ENCODE data around the gene KSR2.

KSR2 gene

DNA sequence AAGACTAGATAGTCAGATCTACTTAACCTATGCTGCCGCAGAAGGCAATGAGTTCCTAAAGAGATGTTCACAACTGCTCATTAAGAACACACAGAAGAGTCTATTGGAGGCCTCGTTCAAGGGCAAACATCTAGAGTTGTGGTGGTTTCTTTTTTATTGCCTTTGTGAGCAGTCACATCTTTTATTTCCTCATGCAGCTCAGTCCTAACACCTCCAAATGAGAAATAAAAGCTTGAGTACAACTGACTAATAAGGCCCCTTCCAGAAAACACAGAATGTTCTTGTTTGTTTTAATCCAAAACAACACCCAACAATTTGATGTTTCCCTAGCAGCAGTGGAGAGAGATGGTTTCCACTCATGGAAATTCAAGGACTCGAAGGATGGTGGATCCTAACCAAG is 483.9 kb downstream of the KSR2 start:
- DNase-seq, result no peak

DNA sequence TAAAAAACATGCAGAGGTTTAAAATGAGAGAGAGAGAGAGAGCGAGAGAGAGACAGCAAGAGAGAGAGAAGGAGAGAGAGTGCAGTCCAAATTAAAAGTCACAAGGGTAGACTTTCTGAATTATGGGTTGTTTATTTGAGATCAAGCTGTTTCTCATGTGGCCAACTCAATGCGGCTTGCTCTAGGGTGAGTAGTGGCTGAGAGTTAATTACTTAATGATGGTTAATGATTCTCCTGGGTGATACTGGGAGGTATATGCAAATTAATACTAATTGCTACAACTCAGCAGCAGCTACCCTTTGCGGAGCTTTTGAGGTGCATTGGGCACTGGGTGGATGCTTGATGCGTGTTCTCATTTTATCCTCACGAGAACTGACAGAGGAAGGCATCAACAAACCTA is 485.3 kb downstream of the KSR2 start:
- no peak for DNase-seq

DNA sequence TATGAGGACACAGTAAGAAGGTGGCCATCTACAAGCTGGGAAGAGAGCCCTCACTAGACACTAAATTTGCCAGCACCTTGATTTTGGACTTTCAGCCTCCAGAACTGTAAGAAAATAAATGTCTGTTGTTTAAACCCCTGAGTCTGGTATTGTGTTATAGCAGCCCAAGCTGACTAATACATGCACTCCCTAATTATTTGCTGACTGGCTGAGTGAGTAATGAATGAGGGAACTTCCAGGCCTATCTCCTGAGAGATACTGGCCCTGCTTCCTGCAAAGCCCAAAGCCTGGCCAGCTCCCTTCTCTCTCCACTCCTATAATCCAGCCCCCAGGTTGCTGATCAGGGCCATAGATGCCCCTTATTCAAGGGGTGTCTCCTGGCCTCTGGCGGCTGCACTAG is 487.3 kb downstream of the KSR2 start:
- no peak for DNase-seq

DNA sequence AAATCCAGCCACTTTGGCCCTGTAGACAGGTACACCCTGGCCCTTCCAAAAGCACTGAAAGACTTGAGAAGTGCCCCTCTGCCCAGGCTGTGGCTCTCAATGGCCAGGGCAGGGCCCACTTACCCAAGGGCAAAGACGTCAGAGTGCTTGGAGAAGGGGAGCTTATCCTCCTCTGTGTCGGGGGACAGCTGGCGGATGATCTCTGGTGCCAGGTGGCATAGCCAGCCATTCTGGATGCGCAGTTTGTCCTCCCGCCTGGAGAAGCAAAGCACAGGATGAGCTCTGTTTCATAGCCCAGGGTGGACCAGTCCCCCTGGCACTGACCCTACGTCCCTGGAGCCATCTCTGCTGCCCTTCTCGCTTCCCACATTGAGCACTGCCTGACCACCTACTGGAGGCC is 492.4 kb downstream of the KSR2 start:
- DNase-seq, result no peak

DNA sequence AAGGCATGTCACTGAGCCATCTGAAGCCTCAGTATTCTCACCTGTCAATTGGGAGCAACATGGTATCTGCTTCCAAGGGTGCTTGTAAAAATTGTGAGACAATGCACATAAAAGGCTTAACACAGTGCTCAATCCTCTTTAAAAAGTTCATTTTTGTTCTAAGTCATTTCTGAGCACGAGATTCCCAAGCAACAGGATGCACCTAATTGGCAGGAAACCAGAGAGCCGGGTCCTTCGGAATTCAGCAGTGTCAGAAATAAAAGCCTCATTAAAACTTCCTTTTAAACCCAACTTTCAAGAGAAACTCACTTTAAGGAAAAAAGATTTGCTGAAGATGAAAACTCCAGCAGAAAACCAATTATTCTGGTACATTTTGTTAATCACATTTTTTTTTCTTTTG is 494.9 kb downstream of the KSR2 start:
- no peak for DNase-seq

DNA sequence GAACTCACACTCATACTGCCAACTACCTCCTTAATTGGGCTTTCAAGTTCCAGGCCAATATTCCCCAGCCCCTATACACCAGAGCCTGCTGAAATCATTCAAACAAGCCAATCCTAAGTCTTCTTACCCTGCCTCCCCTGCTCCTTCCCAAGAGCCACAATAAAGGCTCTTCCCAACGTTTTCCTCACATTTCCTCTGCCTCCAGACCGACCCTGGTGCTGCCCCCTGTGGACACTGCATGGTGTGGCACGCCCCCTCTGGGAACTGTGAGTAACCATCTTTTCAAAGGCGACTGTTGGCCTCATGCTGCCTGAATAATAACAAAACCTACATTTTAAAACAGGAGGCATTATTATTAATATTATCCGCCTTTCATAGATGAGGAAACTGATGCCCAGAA is 495.8 kb downstream of the KSR2 start:
- no peak for DNase-seq

DNA sequence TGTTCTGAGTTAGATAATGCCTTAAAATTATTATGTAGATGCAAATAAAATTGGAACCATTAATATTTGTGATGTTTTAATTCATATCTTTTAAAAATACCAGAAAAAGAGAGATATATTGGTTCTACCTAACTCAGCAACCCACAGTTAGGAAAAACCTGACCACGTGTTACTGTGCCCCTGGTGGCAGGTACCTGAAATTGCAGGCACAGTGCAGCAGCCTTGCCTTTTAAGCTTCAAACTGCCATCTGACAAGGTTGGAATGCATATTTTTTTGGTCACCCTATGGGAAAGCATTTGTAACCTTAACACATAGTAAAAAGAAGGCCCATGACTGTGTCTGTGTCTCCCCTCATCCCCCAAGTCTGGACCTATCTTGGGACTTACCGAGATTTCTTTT is 498.0 kb downstream of the KSR2 start:
- DNase-seq, result no peak

DNA sequence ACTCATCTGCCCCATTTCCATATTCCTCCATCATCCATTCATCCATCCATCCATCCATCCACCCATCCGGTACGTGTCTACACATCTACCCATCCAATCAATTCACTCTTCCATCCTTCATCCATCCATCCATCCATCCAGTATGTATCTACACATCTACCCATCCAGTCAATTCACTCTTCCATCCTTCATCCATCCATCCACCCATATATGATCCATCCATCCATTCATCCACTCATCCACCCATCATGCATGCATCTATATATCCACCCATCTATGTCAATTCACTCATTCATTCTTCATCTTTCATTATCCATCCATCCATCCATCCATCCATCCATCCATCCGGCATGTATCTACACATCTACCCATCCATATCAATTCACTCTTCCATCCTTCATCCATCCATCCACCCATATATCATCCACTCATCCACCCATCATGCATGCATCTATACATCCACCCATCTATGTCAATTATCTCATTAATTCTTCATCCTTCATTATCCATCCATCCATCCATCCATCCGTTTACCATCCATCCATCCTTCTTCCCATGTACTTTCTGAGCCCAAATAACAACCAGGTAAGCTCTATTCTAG is 498.8 kb downstream of the KSR2 start:
- no peak for DNase-seq

DNA sequence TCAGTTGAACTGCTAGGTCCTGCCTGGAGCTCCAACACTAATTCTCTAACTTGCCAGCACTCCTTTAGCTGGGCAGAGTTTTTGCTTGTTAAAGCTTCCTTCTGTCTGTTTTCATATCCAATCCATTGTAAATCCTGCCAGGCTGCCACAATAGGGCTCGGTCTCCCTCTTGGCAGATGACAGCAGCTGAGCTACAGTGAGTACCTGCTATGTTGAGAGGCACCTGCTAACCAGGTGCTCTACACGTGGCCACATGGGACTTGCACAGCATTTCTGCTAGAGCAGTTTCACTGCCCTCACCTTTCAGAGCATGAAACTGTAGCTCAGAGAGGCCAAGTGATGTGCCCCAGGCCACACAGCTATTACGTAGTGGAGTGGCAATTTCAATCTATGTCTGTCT is 500.8 kb downstream of the KSR2 start:
- no peak for DNase-seq

DNA sequence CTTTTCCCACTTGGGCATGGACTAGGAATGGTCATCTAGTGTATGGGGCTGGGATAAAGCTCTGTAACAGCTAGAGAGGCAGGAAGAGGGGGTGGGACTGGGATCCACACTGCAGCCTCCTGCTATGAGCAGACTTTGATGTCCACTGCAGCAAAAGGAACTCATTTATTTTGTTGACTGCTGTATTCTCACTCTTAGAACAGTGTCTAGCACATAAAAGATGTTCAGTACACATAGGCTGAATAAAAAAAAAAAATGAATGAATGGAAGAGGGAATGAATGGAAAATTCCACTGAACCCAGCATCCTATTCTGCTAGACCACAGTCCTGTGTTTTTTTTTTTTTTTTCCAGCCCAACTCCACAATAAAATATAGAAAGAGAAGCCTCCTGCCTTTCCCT is 501.2 kb downstream of the KSR2 start:
- DNase-seq, result no peak

DNA sequence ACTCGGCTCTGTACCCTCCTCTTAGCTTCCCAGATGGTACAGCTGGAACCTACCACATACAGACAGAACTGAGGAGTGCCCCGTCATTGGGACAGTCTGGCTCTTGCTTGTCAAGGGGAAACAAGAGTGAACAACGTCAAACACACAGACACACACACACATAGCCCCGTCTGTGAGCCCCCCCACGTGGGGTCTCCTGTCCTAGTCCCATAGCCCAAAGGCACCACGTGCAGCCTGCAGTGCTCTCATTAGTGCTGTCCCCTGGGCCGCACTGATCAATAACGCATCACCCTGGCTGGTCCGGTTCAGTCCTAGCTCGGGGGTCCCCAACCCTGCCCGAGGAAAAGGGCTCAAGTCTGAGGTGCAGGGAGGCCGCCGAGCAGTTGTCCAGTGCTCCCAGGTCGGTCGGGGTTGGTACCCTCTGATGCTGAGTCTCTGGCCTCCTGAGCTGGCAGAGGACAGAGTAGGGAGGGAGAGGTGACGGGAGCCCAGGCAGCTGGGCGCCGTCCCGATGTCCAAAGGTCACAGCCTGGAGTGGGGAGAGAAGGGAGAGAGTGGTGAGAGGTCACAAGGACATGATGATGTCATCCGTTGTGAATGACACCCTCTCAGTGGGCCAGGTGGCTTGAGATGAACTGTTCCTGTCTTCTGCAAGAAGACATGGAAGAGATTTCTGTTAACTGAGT is 502.0 kb downstream of the KSR2 start:
- DNase-seq, result no peak

DNA sequence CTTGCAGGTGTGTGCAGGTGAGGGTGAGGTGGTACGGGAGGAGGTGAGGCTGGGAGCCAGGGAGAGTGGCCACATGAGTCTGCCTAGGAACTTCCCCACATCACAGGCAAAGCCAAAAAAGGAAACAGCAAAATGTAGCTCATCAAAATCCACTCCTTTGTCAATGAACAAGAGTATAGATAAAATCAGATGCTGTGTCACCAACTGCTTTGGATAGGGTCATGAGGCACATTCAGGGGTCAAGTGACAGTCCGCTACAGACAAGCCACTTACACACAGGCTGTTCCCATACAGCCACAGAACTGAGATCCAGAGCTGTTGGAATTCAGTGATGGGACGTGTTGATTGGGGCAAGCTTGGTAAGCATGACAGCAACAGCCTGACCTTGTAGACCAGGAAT is 507.1 kb downstream of the KSR2 start:
- DNase-seq, result no peak

DNA sequence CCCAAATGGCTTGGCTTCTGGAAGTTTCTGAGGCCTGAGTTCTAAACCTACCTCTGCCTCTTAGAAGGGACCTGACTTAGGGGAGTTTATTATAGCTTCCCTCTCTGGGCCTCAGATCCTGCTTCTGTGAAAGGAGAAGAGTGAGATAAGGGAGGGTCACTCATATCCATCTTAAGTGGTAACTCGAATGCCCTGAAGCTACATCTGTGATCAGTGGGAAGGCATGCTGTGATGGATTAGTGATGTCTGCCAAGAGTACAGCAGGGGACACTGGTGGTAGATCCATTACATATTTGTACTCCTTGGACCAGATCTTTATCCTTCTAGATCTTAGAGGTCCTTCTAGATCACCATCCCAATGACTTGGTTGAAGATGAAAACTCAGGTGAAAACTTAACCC is 509.6 kb downstream of the KSR2 start:
- no peak for DNase-seq

DNA sequence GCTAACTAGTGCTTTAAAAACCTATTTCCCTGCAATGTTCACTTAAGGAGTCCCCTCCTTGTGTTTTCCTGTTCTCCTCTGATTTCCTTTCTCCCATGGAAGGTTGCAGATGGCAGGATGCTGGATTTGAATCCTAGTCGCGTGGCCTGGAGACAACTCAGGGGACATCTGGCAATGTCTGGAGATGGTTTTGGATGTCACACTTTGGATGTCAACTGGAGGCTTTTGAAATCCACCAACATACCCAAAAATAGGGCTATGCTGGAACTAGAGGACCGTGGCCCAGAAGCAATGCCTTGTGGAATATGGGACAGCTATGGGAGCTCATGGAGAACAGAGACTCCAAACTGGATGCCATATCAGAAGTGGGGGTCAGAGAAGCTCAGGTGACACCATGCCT is 511.6 kb downstream of the KSR2 start:
- DNase-seq, result no peak

DNA sequence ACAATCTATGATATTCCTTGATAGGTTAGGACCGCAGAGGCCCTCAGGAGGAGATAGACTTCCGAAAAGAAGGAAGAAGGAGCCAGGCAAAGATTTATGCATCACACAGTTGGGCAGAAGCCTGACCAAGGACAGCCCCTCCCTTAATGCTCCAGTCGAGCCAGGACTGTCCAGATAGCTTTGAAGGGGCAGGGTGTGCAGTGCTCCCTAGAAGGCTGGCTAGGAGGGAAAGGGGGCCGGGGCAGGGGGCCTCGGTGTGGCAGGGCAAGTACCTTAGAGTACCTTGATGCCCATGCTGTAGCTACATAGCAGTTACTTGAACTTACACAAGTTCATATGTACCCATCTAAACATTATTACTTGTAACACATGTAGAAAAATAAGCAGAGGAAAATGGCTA is 512.7 kb downstream of the KSR2 start:
- DNase-seq, result no peak

DNA sequence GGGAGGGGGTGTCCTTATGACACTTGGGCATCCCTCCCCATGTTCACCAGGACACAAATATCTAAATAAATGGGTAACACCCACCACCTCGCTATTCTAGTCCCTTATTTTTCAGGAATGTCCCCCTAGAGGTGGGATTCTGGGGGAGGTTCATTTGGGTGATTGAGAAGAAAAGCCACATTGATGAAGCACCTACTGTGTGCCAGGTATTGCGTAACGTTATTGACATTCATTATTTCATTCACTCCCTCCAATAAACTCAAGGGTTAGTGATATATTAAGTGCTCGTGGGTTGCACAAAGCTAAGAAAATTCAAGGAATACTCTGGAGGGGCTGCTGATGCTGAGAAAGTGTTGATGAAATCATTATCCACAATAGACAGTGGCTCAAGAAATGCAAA is 514.8 kb downstream of the KSR2 start:
- no peak for DNase-seq

DNA sequence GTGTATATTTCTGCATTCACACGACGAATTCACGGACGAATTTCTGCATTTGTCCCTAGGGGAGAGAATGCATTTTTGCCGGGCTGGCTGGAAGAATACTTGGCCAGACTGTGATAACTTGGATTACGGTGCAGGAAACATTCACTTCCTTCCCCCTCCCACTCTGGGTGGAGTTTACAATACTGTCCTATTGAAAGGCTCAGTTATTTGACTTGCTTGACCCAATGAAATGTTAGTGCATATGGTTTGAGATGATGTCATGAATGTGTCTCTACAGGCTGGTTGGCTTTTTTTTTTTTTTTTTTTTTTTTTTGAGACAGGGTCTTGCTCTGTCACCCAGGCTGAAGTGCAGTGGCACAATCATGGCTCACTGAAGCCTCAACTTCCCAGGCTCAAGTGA is 516.7 kb downstream of the KSR2 start:
- DNase-seq, result no peak

DNA sequence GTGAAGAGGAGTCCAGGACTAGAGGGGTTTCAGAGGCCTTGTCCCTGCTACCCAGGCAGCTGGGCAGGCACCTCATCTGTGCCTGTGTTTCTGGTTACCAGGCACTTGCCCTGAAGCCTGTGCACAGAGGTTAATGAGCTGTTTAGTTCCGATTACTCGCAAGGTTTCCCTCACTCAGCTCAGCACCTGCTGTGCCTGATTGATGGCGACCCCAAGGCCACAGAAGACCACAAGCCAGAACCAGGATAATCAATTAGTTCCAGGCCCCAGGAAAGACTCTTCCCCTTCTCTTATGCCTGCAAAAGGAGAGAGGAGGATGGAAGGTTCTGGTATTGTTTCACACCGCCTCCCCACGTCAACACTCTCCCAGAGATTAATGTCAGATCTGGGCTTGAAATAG is 518.6 kb downstream of the KSR2 start:
- DNase-seq, result no peak

DNA sequence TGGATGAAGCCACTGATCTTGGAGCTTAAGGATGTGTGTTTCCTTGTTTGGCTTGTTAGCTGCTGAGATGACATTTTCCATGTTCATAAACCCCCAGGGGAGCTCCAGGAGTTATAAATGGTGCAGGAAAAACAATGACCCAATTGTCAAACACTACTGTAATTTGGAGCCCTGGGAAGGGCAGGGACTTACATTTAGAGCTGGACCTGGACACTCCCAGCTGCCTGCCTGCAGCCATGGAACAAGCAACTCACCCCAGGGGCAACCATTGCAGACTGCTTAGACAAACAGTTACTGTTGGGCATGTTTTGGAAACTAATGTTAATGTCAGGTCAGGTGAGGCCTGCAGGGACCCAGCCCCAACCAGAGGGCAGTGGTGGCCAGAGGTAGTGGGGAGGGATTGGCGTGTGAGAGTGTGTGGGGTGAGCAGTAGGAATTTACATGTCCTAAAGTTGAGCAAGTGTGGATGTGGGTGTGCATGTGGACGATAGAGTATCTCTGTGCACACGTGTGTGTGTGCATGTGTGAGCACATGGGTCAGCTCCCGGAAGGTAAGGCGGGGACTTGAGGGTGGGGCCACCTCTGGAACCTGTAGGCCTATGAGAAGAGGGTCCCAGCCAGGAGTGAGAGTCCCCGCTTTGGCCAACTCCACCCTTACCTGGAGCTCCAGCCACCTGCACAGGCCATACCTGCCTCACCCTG is 521.0 kb downstream of the KSR2 start:
- DNase-seq, result no peak

DNA sequence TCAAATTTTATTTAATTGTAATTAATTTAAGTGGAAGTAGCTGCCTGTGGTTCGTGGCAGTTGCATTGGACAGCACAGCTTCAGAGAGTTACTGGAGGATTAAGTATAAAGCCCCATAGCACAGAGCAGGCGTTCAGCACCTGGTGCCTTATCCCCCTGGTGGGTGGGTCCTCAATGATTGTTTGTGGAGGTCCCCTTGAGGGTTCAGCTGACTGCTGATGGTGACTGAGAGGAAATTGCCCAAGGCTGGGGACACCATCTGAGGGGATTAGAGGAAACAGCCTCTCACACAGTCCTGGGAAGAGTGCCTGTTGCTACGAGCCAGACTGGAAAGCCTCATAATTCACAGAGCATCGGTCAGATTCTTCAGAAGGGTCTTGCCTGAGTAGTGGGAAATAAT is 524.0 kb downstream of the KSR2 start:
- no peak for DNase-seq

DNA sequence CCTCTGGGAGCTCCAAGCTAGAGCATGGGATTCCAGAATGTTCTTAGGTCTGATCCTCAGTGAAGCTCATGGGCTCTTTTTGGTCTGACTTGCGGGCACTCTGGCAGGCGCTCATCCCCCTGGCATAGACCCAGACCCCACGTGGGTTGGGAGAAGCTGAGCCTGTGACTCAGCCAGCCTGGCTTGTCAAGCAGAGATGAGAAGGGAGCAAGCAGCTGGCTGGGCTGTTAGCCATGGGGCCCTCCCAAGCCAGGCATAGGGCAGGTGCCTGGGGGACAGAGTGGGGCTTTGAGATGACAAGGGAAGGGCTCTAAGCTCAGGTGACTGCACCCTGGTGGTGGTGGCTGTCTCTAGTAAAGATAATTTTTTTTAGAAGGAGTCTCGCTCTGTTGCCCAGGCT is 527.0 kb downstream of the KSR2 start:
- no peak for DNase-seq

DNA sequence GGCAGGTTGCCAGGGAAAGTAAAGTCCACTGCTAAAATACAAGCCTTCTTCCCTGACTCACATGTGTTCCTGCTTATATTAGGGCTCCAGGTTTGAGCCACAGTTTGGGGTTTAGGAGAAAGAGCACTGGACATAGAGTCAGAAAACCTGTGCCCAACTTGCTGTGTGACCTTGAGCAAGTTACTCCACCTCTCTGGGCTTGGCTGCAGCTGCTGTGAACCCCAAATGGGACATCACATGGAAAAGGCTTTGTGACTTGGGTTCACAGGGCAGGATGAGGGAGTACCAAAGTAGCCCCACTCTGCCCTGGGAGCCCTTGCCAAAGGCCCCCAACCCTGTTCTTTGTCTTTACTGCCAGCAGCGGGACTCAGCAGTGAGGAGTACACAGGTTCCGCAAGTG is 528.4 kb downstream of the KSR2 start:
- no peak for DNase-seq

DNA sequence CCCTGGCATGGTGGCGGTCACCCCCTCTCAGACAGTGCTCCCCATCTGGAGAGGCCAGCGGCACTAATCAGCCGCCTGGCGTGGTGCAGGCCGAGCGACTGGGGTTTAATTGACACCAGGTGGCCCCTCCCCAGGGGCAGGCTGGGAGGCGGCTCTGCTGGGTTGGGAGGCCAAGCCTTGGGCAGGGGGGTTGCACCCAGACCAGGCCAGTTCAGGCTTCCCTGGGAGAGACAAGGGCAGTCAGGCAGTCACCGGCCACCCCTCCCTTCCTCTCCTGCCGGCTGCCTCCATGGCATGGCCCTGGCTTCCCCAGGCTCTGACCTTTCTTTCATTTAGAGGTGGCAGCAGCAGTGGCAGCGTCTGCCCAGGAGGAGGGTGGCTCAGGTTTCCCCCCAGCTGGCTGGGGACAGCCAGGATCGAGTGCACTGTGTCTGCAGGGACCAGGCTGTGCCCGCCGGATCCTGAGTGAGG is 529.2 kb downstream of the KSR2 start:
- no peak for DNase-seq

DNA sequence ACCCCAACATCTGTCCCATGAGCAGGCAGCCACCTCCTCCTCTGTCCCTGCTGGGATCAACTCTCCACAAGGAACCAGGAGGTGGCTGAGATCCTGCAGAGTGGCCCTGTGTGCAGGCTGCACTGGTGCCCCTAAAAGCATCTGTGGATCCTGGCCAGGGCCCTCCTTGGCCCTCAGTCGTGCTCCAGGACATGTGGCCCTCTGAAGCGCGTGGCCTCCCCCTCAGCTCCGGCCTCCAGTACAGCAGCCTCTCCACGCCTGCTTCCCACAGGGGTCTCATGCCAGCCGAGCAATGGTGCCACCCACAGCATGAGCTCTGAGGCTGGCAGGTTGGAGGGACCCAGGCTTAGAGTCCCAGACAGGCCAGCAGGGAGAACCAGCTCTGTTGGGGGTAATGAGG is 530.0 kb downstream of the KSR2 start:
- DNase-seq, result no peak
